BE2C (cell line): ENCODE results near the gene FN1.

Source experiments
- DNase-seq: peaks from one replicate; pipeline ENCODE4 v3.0.0-alpha.2; 2020
- H3K27me3 ChIP-seq: fragments of 250-450 bp; sonication (Bioruptor Pico); 2 replicates; pipeline ENCODE4 v1.5.1; 2020; ENCODE audit warnings: mild to moderate bottlenecking
- H3K36me3 ChIP-seq: fragments of 250-450 bp; sonication (Bioruptor Pico); 2 replicates; pipeline ENCODE4 v1.5.1; 2020; ENCODE audit warnings: mild to moderate bottlenecking
- H3K4me1 ChIP-seq: fragments of 250-450 bp; sonication (Bioruptor Pico); 2 replicates; pipeline ENCODE4 v1.5.1; 2020
- H3K4me3 ChIP-seq: 2 replicates; pipeline ENCODE4 v1.5.1; 2011; ENCODE audit warnings: low read depth, low read length
- H3K9me3 ChIP-seq: fragments of 250-450 bp; sonication (Bioruptor Pico); 2 replicates; pipeline ENCODE4 v1.5.1; 2020
- CTCF ChIP-seq: IDR thresholded peaks from 2 replicates; pipeline ENCODE4 v1.5.1; 2012; ENCODE audit warnings: mild to moderate bottlenecking, low read depth, low read length

FN1 gene

DNA sequence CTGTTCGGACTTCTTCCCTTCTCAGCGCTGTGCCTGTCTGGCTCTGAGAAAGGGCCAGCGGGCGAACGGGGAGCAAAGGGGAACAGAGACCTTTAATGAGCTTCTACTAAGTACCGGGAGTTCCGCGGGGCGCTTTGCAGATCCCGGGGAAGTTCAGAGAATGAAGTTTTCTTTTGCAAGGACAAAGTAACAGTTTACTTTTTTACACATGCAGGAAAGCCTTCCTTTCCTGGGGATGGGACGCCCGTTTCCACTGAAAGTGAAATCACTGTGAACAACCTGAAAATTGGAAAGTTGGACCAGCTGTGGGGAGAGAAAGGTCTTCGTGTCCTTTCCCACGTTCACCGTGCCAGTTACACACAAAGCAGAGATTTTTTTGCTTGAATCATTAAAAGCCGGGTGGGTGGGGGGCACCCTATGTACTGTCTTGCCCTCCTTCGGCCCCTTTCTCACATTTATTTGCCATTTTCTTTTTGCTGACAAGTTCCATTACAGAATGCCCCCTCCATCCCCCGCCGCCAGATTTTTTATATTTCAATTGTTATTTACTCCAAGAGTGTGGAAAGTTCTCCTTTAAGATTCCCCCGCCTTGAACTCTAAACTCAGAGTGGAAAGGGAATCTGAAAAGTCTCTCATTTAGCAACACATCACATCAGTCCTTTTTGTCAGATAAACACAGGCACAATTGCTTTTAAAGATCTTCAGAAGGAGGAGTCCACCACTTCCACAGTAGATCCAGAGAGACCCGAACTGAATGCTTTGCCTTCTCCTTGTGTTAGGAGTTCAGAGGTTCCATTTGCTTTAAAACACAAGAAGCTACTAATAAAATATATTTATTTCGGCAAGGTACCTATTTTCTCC lies 1.1 kb upstream of the FN1 start:
- peak overlapping the region; percentile 89 for H3K4me3 ChIP-seq
- H3K9me3 ChIP-seq = no peaks in the 10 kb centered on the region
- H3K36me3 ChIP-seq = no peaks in the 10 kb centered on the region
- no peak for DNase-seq
- no peaks in the 10 kb centered on the region for H3K4me1 ChIP-seq
- no peak for TF ChIP-seq CTCF
- H3K27me3 ChIP-seq = peaks cover 23% of the 10 kb centered on the region

- no peak for TF ChIP-seq CTCF
- peak overlapping the region; percentile 89 for H3K4me3 ChIP-seq
Measured at GRCh38 chr2:215435280-215435869, 493 bp downstream of the FN1 start.

DNA sequence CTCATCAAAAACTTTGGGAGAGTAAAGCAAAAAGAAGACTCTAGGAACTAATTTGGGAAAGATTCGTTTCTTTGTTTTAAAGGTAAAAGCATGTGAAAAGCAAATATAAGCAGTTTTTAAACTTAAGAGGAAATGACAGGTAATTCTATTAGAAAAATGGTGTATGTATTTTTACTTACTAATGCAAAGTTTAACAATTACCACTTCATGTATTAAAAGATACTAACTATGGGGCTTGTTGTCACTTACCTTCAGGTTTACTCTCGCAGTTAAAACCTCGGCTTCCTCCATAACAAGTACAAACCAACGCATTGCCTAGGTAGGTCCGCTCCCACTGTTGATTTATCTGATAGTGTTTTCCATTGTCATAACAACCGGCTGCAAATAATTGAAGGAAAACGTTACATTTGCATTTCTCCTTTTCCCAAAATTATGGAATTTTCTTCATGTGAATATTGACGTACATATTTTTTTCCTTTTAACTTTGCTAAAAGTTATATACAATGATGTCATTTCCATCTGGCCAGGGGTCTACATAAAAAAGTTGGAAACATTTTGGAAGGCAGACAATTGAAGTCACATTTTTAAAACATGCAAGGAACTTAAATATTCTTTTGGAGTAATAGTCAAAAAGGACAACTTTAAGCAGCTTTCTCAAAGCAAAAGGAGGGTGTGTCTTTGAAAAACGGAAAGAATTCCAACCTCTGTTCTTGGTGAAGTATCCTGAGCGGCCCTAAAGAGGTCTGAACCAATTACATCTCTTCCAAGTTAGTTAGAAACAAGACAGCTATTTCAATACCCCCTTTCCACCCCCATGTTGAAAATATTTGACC lies 1.2 kb downstream of the FN1 start:
- no peak for TF ChIP-seq CTCF
- Histone ChIP-seq H3K9me3 (no peaks in the 10 kb centered on the region), H3K4me1 (no peaks in the 10 kb centered on the region)

More at GRCh38 chr2:215435280-215435869, 493 bp downstream of the FN1 start:
- no peaks in the 10 kb centered on the region for H3K36me3 ChIP-seq
- peak; percentile 49 for DNase-seq
- peaks cover 23% of the 10 kb centered on the region for H3K27me3 ChIP-seq
- H3K4me1 ChIP-seq = no peaks in the 10 kb centered on the region
- H3K9me3 ChIP-seq = no peaks in the 10 kb centered on the region

GRCh38 chr2:215432759-215433594 lies 2.9 kb downstream of the FN1 start:
- Histone ChIP-seq H3K9me3 (no peaks in the 10 kb centered on the region), H3K4me3 (no peak overlapping the region), H3K36me3 (no peaks in the 10 kb centered on the region), H3K27me3 (peaks cover 16% of the 10 kb centered on the region), H3K4me1 (no peaks in the 10 kb centered on the region)
- DNase-seq = no peak
- TF ChIP-seq CTCF = no peak

More for the DNA sequence above, 1.2 kb downstream of the FN1 start:
- no peak overlapping the region for H3K4me3 ChIP-seq
- no peak for DNase-seq
- peaks cover 23% of the 10 kb centered on the region for H3K27me3 ChIP-seq
- H3K36me3 ChIP-seq = no peaks in the 10 kb centered on the region

DNA sequence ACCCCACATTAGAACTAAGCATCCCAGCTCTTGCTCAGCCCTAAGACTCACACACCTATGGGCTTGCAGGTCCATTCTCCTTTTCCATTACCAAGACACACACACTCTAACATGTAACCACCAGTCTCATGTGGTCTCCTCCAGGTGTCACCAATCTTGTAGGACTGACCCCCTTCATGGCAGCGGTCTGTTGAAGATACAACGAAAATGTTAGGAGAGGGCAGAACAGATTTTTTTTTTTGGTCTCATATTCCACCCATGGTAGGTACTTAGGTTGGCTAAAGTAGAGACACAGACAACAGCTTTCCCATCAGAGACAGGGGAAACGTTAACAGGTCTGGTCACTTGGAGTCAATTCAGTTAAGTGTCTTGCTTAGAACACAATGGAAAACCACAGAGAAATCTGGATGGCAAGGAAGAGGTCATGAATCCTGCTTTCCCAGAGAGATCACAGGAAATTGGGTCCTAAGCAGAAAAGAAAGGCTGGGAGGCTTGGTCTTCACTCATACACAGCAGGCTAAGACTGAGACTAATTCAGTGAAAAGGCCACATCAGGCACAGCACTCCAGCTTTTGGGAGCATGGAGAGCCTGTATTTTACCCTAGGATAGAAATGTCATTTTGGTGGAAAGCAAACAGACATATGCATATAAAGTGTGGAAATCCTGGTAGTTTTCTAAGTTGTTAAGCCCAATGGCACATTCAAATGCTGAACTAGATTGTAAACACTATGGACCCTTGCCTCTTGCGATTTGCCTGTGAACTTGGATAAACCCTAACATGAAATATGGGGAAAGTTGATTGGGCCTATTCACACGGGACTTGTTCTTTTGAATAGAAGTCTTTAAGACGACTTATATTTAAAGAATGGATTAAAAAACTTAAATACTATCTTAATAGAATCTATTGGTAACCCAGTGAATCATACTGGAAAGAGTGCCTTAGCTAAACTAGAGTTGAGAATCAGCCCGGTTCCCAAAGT lies 3.8 kb downstream of the FN1 start:
- no peaks in the 10 kb centered on the region for H3K36me3 ChIP-seq
- no peaks in the 10 kb centered on the region for H3K9me3 ChIP-seq
- no peak for TF ChIP-seq CTCF
- no peaks in the 10 kb centered on the region for H3K4me1 ChIP-seq
- DNase-seq = no peak
- no peak overlapping the region for H3K4me3 ChIP-seq
- H3K27me3 ChIP-seq = peaks cover 14% of the 10 kb centered on the region
